IMR-90 (cell line): ENCODE results near the gene FNDC5. TPM values are rescaled to one million over a fixed set of nuclear protein-coding genes. Genes with fewer than 3 reads are reported as not detected.

Experiments
- ATAC-seq: fragments of 200-7000 bp; cut with Tn5 transposase; 2 replicates; pipeline ENCODE4 v1.9.1; 2020; ENCODE audit warnings: low read depth, mild to moderate bottlenecking, moderate library complexity
- BruUV-seq: library from RNA; stranded (reverse); fragments of 400-500 nt; replicated peaks from 2 replicates; lab custom pipeline; 2021; lab: Mats Ljungman, UMichigan
- CTCF ChIA-PET: fragments of 300-600 bp; formaldehyde crosslinking; extraction: SDS; loops from one replicate; lab custom pipeline; 2021; ENCODE audit warnings: antibody characterized with exemption; lab: Yijun Ruan, JAX
- POLR2A ChIA-PET: fragments of 300-600 bp; sonication (Branson Sonifier 250); formaldehyde crosslinking; loops from one replicate; lab custom pipeline; 2022; ENCODE audit warnings: antibody characterized with exemption; ENCODE audit not compliant: unreplicated experiment; lab: Charles Lee
- DNase-seq: peaks from one replicate; pipeline ENCODE4 v3.0.0; 2013
- H2AFZ ChIP-seq: replicated peaks from 2 replicates; pipeline ENCODE3; 2013; ENCODE audit warnings: low read length, mild to moderate bottlenecking; ENCODE audit not compliant: poor library complexity
- H2AK5ac ChIP-seq: 2 replicates; pipeline ENCODE4 v1.6.1; 2013; ENCODE audit warnings: low read depth, low read length, inconsistent platforms
- H2AK9ac ChIP-seq: replicated peaks from 2 replicates; pipeline ENCODE3; 2013; ENCODE audit warnings: mild to moderate bottlenecking, low read depth, low read length, moderate library complexity; ENCODE audit not compliant: poor library complexity
- H2BK120ac ChIP-seq: 2 replicates; pipeline ENCODE4 v1.6.1; 2013; ENCODE audit warnings: low read depth, low read length, inconsistent platforms
- H2BK15ac ChIP-seq: 3 replicates; pipeline ENCODE4 v1.6.1; 2013; ENCODE audit warnings: low read depth, low read length, inconsistent platforms
- H2BK20ac ChIP-seq: 2 replicates; pipeline ENCODE4 v1.6.1; 2013; ENCODE audit warnings: low read depth, mild to moderate bottlenecking, inconsistent platforms, low read length, moderate library complexity
- H2BK5ac ChIP-seq: 2 replicates; pipeline ENCODE4 v1.6.1; 2013; ENCODE audit warnings: mild to moderate bottlenecking, low read depth, low read length, inconsistent platforms; ENCODE audit not compliant: poor library complexity, severe bottlenecking
- H3K14ac ChIP-seq: replicated peaks from 2 replicates; pipeline ENCODE4 v1.6.1; 2013; ENCODE audit warnings: low read depth, low read length, inconsistent platforms
- H3K18ac ChIP-seq: 2 replicates; pipeline ENCODE4 v1.6.1; 2013; ENCODE audit warnings: low read depth, low read length, control low read depth
- H3K23ac ChIP-seq: 2 replicates; pipeline ENCODE4 v1.6.1; 2013; ENCODE audit warnings: low read depth, low read length, inconsistent platforms
- H3K27ac ChIP-seq: 2 replicates; pipeline ENCODE4 v1.5.1; 2013; ENCODE audit warnings: mild to moderate bottlenecking, control low read depth, low read length; ENCODE audit not compliant: insufficient read depth
- H3K27me3 ChIP-seq: 2 replicates; pipeline ENCODE4 v1.6.1; 2013; ENCODE audit warnings: low read length; ENCODE audit not compliant: control insufficient read depth, insufficient read depth
- H3K36me3 ChIP-seq: 2 replicates; pipeline ENCODE4 v1.6.1; 2013; ENCODE audit warnings: low read length, mixed read lengths; ENCODE audit not compliant: control insufficient read depth, insufficient read depth
- H3K4ac ChIP-seq: 2 replicates; pipeline ENCODE4 v1.6.1; 2013; ENCODE audit warnings: low read depth, low read length, inconsistent platforms
- H3K4me1 ChIP-seq: 2 replicates; pipeline ENCODE4 v1.6.1; 2013; ENCODE audit warnings: low read length, mixed read lengths; ENCODE audit not compliant: control insufficient read depth, insufficient read depth
- H3K4me2 ChIP-seq: 2 replicates; pipeline ENCODE4 v1.6.1; 2013; ENCODE audit warnings: low read depth, mild to moderate bottlenecking, control low read depth, low read length, moderate library complexity
- H3K4me3 ChIP-seq: 2 replicates; pipeline ENCODE4 v1.5.1; 2013; ENCODE audit warnings: low read depth, mild to moderate bottlenecking, control low read depth, low read length, moderate library complexity; ENCODE audit not compliant: insufficient read depth
- H3K56ac ChIP-seq: 2 replicates; pipeline ENCODE4 v1.6.1; 2013; ENCODE audit warnings: low read length, inconsistent platforms; ENCODE audit not compliant: insufficient read depth; ENCODE audit errors: extremely low read depth
- H3K79me1 ChIP-seq, 2 experiments: 2 replicates each; pipeline ENCODE4 v1.6.1; 2013; ENCODE audit warnings: low read length in 2 of 2, inconsistent platforms in 1 of 2, low read depth in 1 of 2
- H3K9ac ChIP-seq: 2 replicates; pipeline ENCODE4 v1.6.1; 2013; ENCODE audit warnings: low read depth, low read length, control low read depth
- H3K9me1 ChIP-seq: 2 replicates; pipeline ENCODE4 v1.6.1; 2013; ENCODE audit warnings: low read length, inconsistent platforms; ENCODE audit not compliant: insufficient read depth
- H3K9me3 ChIP-seq: 2 replicates; pipeline ENCODE4 v1.6.1; 2013; ENCODE audit warnings: low read length; ENCODE audit not compliant: control insufficient read depth, insufficient read depth
- H4K20me1 ChIP-seq: 2 replicates; pipeline ENCODE4 v1.6.1; 2013; ENCODE audit warnings: low read length, inconsistent platforms; ENCODE audit not compliant: insufficient read depth
- H4K5ac ChIP-seq: 2 replicates; pipeline ENCODE4 v1.6.1; 2013; ENCODE audit warnings: mild to moderate bottlenecking, low read depth, low read length, control low read depth
- H4K8ac ChIP-seq, 2 experiments: 2 replicates each; pipeline ENCODE4 v1.6.1; 2013; ENCODE audit warnings: low read depth in 2 of 2, low read length in 2 of 2, control low read depth in 1 of 2, inconsistent platforms in 1 of 2
- H4K91ac ChIP-seq: 2 replicates; pipeline ENCODE4 v1.6.1; 2013; ENCODE audit warnings: low read depth, low read length, inconsistent platforms; ENCODE audit not compliant: insufficient read depth
- CTCF ChIP-seq: conservative IDR thresholded peaks from 2 replicates; pipeline ENCODE4 v1.5.1; 2012; ENCODE audit warnings: mild to moderate bottlenecking, low read depth, low read length, improper control_type of control experiment
- MAFK ChIP-seq: IDR thresholded peaks from 2 replicates; pipeline ENCODE4 v1.6.1; 2012; ENCODE audit warnings: low read depth, low read length, improper control_type of control experiment
- MAZ ChIP-seq: IDR thresholded peaks from 2 replicates; pipeline ENCODE4 v1.6.1; 2012; ENCODE audit warnings: low read depth, mild to moderate bottlenecking, low read length, improper control_type of control experiment, moderate library complexity, borderline replicate concordance
- NFE2L2 ChIP-seq: fragments of 150-350 bp; IDR thresholded peaks from 2 replicates; pipeline ENCODE4 v1.6.1; 2016; ENCODE audit warnings: low read depth, mild to moderate bottlenecking, low read length
- POLR2A ChIP-seq: IDR thresholded peaks from 2 replicates; pipeline ENCODE4 v1.6.1; 2012; ENCODE audit warnings: mild to moderate bottlenecking, low read depth, low read length
- RAD21 ChIP-seq: IDR thresholded peaks from 2 replicates; pipeline ENCODE4 v1.6.1; 2012; ENCODE audit warnings: low read length, improper control_type of control experiment
- RFX5 ChIP-seq: IDR thresholded peaks from 2 replicates; pipeline ENCODE4 v1.8.0; 2012; ENCODE audit warnings: low read depth, mild to moderate bottlenecking, low read length, moderate library complexity
- SMC3 ChIP-seq: fragments of 150-350 bp; IDR thresholded peaks from 2 replicates; pipeline ENCODE4 v1.6.1; 2016; ENCODE audit warnings: low read depth, mild to moderate bottlenecking, antibody characterized with exemption, low read length, moderate library complexity
- USF2 ChIP-seq: fragments of 150-350 bp; IDR thresholded peaks from 2 replicates; pipeline ENCODE4 v1.6.1; 2017; ENCODE audit warnings: mild to moderate bottlenecking, antibody characterized with exemption, low read length, low read depth
- WGBS, 2 experiments: methylation state at CpG; one replicate each; pipeline versions ENCODE4 v1.1.5 to v1.1.7; 2013; ENCODE audit warnings: missing lambda C conversion rate in 2 of 2; ENCODE audit not compliant: insufficient read length in 1 of 2; ENCODE audit errors: extremely low coverage in 2 of 2; 5-methylcytosine and 5-hydroxymethylcytosine counted together
- dilution Hi-C: fragments of 300-500 bp; cut with HindIII; formaldehyde crosslinking; loops from one replicate; pipeline ENCODE4 v1.14.3; 2018; ENCODE audit warnings: low sequenced_read_pairs; ENCODE audit not compliant: unreplicated experiment
- in situ Hi-C: fragments of 300-500 bp; cut with MboI; formaldehyde crosslinking; loops from 3 replicates; pipeline ENCODE4 v1.14.3; 2019; ENCODE audit warnings: low sequenced_read_pairs, inconsistent platforms, mixed read lengths
- intact Hi-C: fragments of 100-400 bp; cut with micrococcal nuclease; formaldehyde crosslinking; loops from 2 replicates; pipeline ENCODE4 v1.10.0; 2022
- polyA plus RNA-seq, 3 experiments: library from polyadenylated mRNA; depleted of rRNA; stranded (reverse); fragments of >200 nt; gene quantifications; 2 replicates each; pipeline ENCODE4 v1.2.3, GENCODE V29; 2012; ENCODE audit warnings: low replicate concordance in 1 of 3
- total RNA-seq: library from RNA; depleted of rRNA; stranded (reverse); fragments of >200 nt; gene quantifications from 2 replicates; pipeline ENCODE4 v1.2.3, GENCODE V29; 2012

The FNDC5 gene
- total and polyA plus RNA-seq, 2 of the 4 experiments (the other 2 are of a cell fraction) = 1.2 to 1.6 TPM

- TF ChIP-seq NFE2L2 = peak; percentile 48; the same call in 1 of the 2 replicates
Measured at GRCh38 chr1:32817159-32817814, 53.4 kb downstream of the FNDC5 start, which contains the start of the genes S100PBP and YARS1 (continued).

GRCh38 chr1:32816676-32817158 lies 54.0 kb downstream of the FNDC5 start:
- BruUV-seq = no TSS peak
- POLR2A ChIA-PET = no interaction called here
- H3K27me3 ChIP-seq = no peaks in the 10 kb centered on the region
- peak overlapping the region; percentile 62 for H3K18ac ChIP-seq
- peak overlapping the region; percentile 98 for H3K14ac ChIP-seq
- intact Hi-C loops (no loop called here), dilution Hi-C loops (no loop called here), in situ Hi-C loops (no loop called here)
- peak overlapping the region; percentile 51 to 98 for H4K8ac ChIP-seq
- H4K5ac ChIP-seq = peak overlapping the region; percentile 87
- H2AK5ac ChIP-seq = peak overlapping the region; percentile 81
- peaks cover 3% of the 10 kb centered on the region for H3K36me3 ChIP-seq
- H2BK5ac ChIP-seq = peak overlapping the region; percentile 91
- H2BK120ac ChIP-seq = peak overlapping the region; percentile 70
- peak overlapping the region; percentile 98 for H4K91ac ChIP-seq
- TF ChIP-seq SMC3 (no peak), POLR2A (no peak), CTCF (no peak), RFX5 (no peak), MAFK (no peak), MAZ (no peak), RAD21 (no peak), USF2 (no peak)
- H2BK15ac ChIP-seq = peak overlapping the region; percentile 21; the same call in 2 of the 3 replicates
- H3K9ac ChIP-seq = peak overlapping the region; percentile 98
- H2AFZ ChIP-seq = peak overlapping the region; percentile 92
- ATAC-seq (peak; percentile 4), DNase-seq (peak; percentile 34)
- H3K4me3 ChIP-seq = peak overlapping the region; percentile 80
- peak overlapping the region; percentile 93 for H3K27ac ChIP-seq
- H3K4ac ChIP-seq = peak overlapping the region; percentile 93
- H3K23ac ChIP-seq = peak overlapping the region; percentile 97
- H3K9me3 ChIP-seq = no peaks in the 10 kb centered on the region
- peaks cover 33% of the 10 kb centered on the region for H4K20me1 ChIP-seq
- H3K4me2 ChIP-seq = peak overlapping the region; percentile 87
- 0% methylated on average over 5 of the region's 15 CpGs; no CpG with 5 or more reads in 1 of the 2 experiments for WGBS, 2 experiments
- peak overlapping the region; percentile 28 for H2BK20ac ChIP-seq
- H3K56ac ChIP-seq = peak overlapping the region; percentile 80
- CTCF ChIA-PET = no interaction called here
- H3K4me1 ChIP-seq = peaks cover 9% of the 10 kb centered on the region
- H3K79me1 ChIP-seq = peaks cover 23 to 79% of the 10 kb centered on the region in 2 experiments
- peak overlapping the region; percentile 100 for H2AK9ac ChIP-seq
- peaks cover 11% of the 10 kb centered on the region; the same call in 1 of the 2 replicates for H3K9me1 ChIP-seq
